GM23338 (cell line): ENCODE results near the gene CEP72. TPM values are rescaled to one million over a fixed set of nuclear protein-coding genes. Genes with fewer than 3 reads are reported as not detected.

ENCODE experiments used
- ATAC-seq: fragments of 200-7000 bp; cut with Tn5 transposase; 3 replicates; pipeline ENCODE4 v1.9.1; 2020
- DNase-seq: peaks from one replicate; pipeline ENCODE4 v3.0.0-alpha.2; 2015; ENCODE audit warnings: low spot score
- H2AFZ ChIP-seq: fragments of 200-600 bp; sonication (generic); 2 replicates; pipeline ENCODE4 v1.8.0; 2016; ENCODE audit warnings: antibody characterized with exemption, mild to moderate bottlenecking, moderate library complexity
- H3F3A ChIP-seq: fragments of 200-600 bp; sonication (generic); replicated peaks from 2 replicates; pipeline ENCODE4 v1.8.0; 2017; ENCODE audit warnings: antibody characterized with exemption, mixed run types, low read depth
- H3K27ac ChIP-seq: fragments of 200-600 bp; sonication (generic); 2 replicates; pipeline ENCODE4 v1.6.1; 2016; ENCODE audit warnings: low read depth
- H3K27me3 ChIP-seq: fragments of 200-600 bp; sonication (generic); 2 replicates; pipeline ENCODE4 v1.8.0; 2016; ENCODE audit warnings: mild to moderate bottlenecking, mixed run types, moderate library complexity; ENCODE audit not compliant: insufficient read depth
- H3K36me3 ChIP-seq: fragments of 200-600 bp; sonication (generic); 2 replicates; pipeline ENCODE4 v1.8.0; 2016; ENCODE audit warnings: mild to moderate bottlenecking; ENCODE audit not compliant: insufficient read depth
- H3K4me1 ChIP-seq: fragments of 200-600 bp; sonication (generic); 2 replicates; pipeline ENCODE4 v1.8.0; 2016; ENCODE audit warnings: mild to moderate bottlenecking, moderate library complexity; ENCODE audit not compliant: insufficient read depth
- H3K4me2 ChIP-seq: fragments of 200-600 bp; sonication (generic); 2 replicates; pipeline ENCODE4 v1.7.1; 2017; ENCODE audit warnings: mixed run types
- H3K4me3 ChIP-seq: fragments of 200-600 bp; sonication (generic); 2 replicates; pipeline ENCODE4 v1.6.1; 2016; ENCODE audit warnings: mixed run types
- H3K79me2 ChIP-seq: fragments of 200-600 bp; sonication (generic); replicated peaks from 2 replicates; pipeline ENCODE4 v1.8.0; 2017; ENCODE audit warnings: mild to moderate bottlenecking; ENCODE audit not compliant: insufficient read depth
- H3K9me2 ChIP-seq: fragments of 200-600 bp; sonication (generic); 2 replicates; pipeline ENCODE4 v1.8.0; 2017; ENCODE audit not compliant: insufficient read depth
- H4K20me1 ChIP-seq: fragments of 200-600 bp; sonication (generic); replicated peaks from 2 replicates; pipeline ENCODE4 v1.8.0; 2017; ENCODE audit warnings: mild to moderate bottlenecking; ENCODE audit not compliant: insufficient read depth
- H3K27ac Mint-ChIP-seq: 2 replicates; pipeline ENCODE4 v1.8.0; 2020; ENCODE audit warnings: inconsistent platforms, mild to moderate bottlenecking, moderate library complexity, mixed read lengths
- H3K27me3 Mint-ChIP-seq: 3 replicates; pipeline ENCODE4 v1.8.0; 2022; ENCODE audit warnings: low read depth, mild to moderate bottlenecking, moderate library complexity, mixed read lengths, inconsistent platforms; ENCODE audit not compliant: insufficient read depth, poor library complexity
- H3K36me3 Mint-ChIP-seq: 3 replicates; pipeline ENCODE4 v1.8.0; 2021; ENCODE audit warnings: low read depth, mild to moderate bottlenecking, inconsistent platforms, moderate library complexity, mixed read lengths
- H3K4me1 Mint-ChIP-seq: 3 replicates; pipeline ENCODE4 v1.8.0; 2020; ENCODE audit warnings: mild to moderate bottlenecking, inconsistent platforms, mixed read lengths
- H3K4me3 Mint-ChIP-seq: 3 replicates; pipeline ENCODE4 v1.8.0; 2021; ENCODE audit warnings: moderate library complexity, mild to moderate bottlenecking, inconsistent platforms, mixed read lengths
- H3K9me3 Mint-ChIP-seq: 3 replicates; pipeline ENCODE4 v1.8.0; 2020; ENCODE audit warnings: moderate library complexity, mild to moderate bottlenecking, inconsistent platforms, mixed read lengths
- CREB1 ChIP-seq: fragments of 250-450 bp; sonication (Bioruptor Pico); IDR thresholded peaks from 2 replicates; pipeline ENCODE4 v1.5.0; 2020; ENCODE audit warnings: low read depth, mild to moderate bottlenecking, moderate library complexity
- CTCF ChIP-seq, 2 experiments: fragments of 200-600 bp in 1 of 2; sonication (generic) in 1 of 2; conservative IDR thresholded peaks; 2 replicates each; pipeline versions ENCODE4 v1.5.1 to v1.6.1; 2016 to 2017; ENCODE audit warnings: antibody characterized with exemption in 2 of 2, low read depth in 2 of 2, mild to moderate bottlenecking in 2 of 2, moderate library complexity in 1 of 2
- ETS1 ChIP-seq: IDR thresholded peaks from 2 replicates; pipeline ENCODE4 v1.6.1; 2016; ENCODE audit warnings: antibody characterized with exemption
- EZH2 ChIP-seq: fragments of 200-600 bp; sonication (generic); IDR thresholded peaks from one replicate; pipeline ENCODE4 v1.8.0; 2017; ENCODE audit warnings: antibody characterized with exemption, mild to moderate bottlenecking, low read depth; ENCODE audit not compliant: unreplicated experiment
- EZH2phosphoT487 ChIP-seq: fragments of 200-600 bp; sonication (generic); IDR thresholded peaks from one replicate; pipeline ENCODE4 v1.8.1; 2018; ENCODE audit warnings: antibody characterized with exemption; ENCODE audit not compliant: unreplicated experiment
- JUNB ChIP-seq: IDR thresholded peaks from one replicate; pipeline ENCODE4 v1.6.1; 2016; ENCODE audit warnings: antibody characterized with exemption; ENCODE audit not compliant: unreplicated experiment
- NANOG ChIP-seq: IDR thresholded peaks from 2 replicates; pipeline ENCODE4 v1.6.1; 2016; ENCODE audit warnings: antibody characterized with exemption, borderline replicate concordance
- POLR2AphosphoS5 ChIP-seq: IDR thresholded peaks from 2 replicates; pipeline ENCODE4 v1.6.1; 2016; ENCODE audit warnings: antibody characterized with exemption, low read depth
- REST ChIP-seq: IDR thresholded peaks from one replicate; pipeline ENCODE4 v1.6.1; 2018; ENCODE audit warnings: antibody characterized with exemption; ENCODE audit not compliant: unreplicated experiment
- ZNF114 ChIP-seq: fragments of 250-450 bp; sonication (Bioruptor Pico); IDR thresholded peaks from 2 replicates; pipeline ENCODE4 v1.5.0; 2020; ENCODE audit warnings: mild to moderate bottlenecking, moderate library complexity
- ZNF331 ChIP-seq: fragments of 250-450 bp; sonication (Bioruptor Pico); IDR thresholded peaks from 2 replicates; pipeline ENCODE4 v1.5.0; 2020; ENCODE audit warnings: low read depth, mild to moderate bottlenecking, moderate library complexity
- polyA plus RNA-seq: library from polyadenylated mRNA; unstranded; fragments of >200 nt; fragmentation: Nextera tagmentation; extraction: Ambion mirVana; gene quantifications from 2 replicates; pipeline ENCODE4 v1.2.1, GENCODE V29; 2016
- total RNA-seq: library from RNA; depleted of rRNA; stranded (reverse); fragments of >200 nt; shearing (Covaris generic); gene quantifications from 2 replicates; pipeline ENCODE4 v1.2.3, GENCODE V29; 2014

The CEP72 gene
- total and polyA plus RNA-seq, 2 experiments from 2014 or later, result 15.5 to 27.1 TPM

- TF ChIP-seq ETS1 (no peak), NANOG (no peak), CTCF (conservative IDR thresholded peaks at IDR 0.05; ENCODE audit: low read depth in 2 of 2) (no peak), CREB1 (no peak), POLR2AphosphoS5 (no peak), JUNB (no peak), ZNF114 (CRISPR knock-in tag) (no peak), ZNF331 (CRISPR knock-in tag) (no peak), EZH2phosphoT487 (no peak), EZH2 (no peak)
Observed at GRCh38 chr5:587403-587802, 24.7 kb upstream of the CEP72 start (continued).

- no peak overlapping the region for H3K4me2 ChIP-seq
- no peak for DNase-seq
- no peaks in the 10 kb centered on the region; the same call in 1 of the 2 replicates for H3K9me2 ChIP-seq
- ATAC-seq, result no peak
- peaks cover 4% of the 10 kb centered on the region; the same call in 1 of the 2 replicates for H3K4me1 ChIP-seq
- Mint-ChIP-seq H3K4me1 (peaks cover 12% of the 10 kb centered on the region), H3K27ac (no peak overlapping the region), H3K9me3 (no peaks in the 10 kb centered on the region), H3K4me3 (no peak overlapping the region), H3K27me3 (peaks cover 7% of the 10 kb centered on the region), H3K36me3 (no peaks in the 10 kb centered on the region)
- H3K36me3 ChIP-seq, result no peaks in the 10 kb centered on the region
- no peaks in the 10 kb centered on the region for H3K79me2 ChIP-seq
- no peak overlapping the region for H2AFZ ChIP-seq
- no peak overlapping the region for H3K27ac ChIP-seq
- H3K27me3 ChIP-seq, result no peaks in the 10 kb centered on the region
- H3K4me3 ChIP-seq, result no peak overlapping the region
- H3F3A ChIP-seq, result no peaks in the 10 kb centered on the region
- H4K20me1 ChIP-seq, result no peaks in the 10 kb centered on the region
- TF ChIP-seq REST, result no peak
- no peak for TF ChIP-seq JUNB
- no peak for TF ChIP-seq EZH2phosphoT487
- no peak for TF ChIP-seq ZNF114 (CRISPR knock-in tag)
- TF ChIP-seq CTCF (conservative IDR thresholded peaks at IDR 0.05; ENCODE audit: low read depth in 2 of 2), result no peak
- TF ChIP-seq ZNF331 (CRISPR knock-in tag), result no peak
- no peak for TF ChIP-seq ETS1
- TF ChIP-seq POLR2AphosphoS5, result no peak
Observed at GRCh38 chr5:588406-588995, 23.6 kb upstream of the CEP72 start.
